T-helper 1 cell (primary cell): ENCODE results near the gene NAP1L4.

Source experiments
- DNase-seq, 5 donors: peaks; one replicate each; pipeline ENCODE4 v3.0.0-alpha.2; 2012 to 2020

Gene NAP1L4

DNA sequence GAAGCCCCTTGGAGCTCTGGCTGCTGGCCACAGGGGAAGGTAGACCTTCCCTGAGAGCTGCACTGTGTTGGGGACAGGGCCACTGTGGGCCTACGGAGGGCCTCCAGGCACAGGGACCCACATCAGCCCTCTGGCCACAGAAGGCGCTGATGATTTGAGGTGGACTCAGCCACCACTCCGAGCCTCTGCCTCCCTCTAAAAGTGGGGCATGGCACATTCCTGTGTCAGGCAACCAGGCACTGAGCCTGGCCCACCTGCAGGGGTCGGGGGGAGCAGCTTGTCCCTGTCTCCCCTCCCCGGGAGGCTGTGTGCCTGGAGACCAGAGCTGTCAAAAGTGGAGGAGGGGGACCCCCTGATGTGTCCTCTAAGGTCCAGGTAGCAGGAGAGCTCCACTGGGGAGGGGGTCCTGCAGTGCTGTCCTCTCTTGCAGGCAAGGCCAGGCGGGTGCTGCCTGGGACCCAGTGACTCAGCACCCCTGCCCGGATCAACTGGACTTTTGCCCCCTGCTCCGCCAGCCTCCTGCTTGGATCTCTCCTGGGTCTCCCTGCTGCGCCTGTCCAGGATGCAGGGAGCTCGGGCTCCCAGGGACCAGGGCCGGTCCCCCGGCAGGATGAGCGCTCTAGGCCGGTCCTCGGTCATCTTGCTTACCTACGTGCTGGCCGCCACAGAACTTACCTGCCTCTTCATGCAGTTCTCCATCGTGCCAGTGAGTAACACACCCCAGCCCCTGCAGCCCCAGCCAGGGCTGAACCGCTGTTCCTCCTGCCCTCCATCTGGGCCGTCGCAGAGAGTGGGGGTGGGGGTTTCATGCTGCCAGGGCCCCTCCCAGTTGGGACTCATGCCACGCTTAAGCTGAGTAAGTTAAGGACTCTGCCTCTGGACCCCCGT is 89.1 kb downstream of the NAP1L4 start:
- DNase-seq, result no peak

DNA sequence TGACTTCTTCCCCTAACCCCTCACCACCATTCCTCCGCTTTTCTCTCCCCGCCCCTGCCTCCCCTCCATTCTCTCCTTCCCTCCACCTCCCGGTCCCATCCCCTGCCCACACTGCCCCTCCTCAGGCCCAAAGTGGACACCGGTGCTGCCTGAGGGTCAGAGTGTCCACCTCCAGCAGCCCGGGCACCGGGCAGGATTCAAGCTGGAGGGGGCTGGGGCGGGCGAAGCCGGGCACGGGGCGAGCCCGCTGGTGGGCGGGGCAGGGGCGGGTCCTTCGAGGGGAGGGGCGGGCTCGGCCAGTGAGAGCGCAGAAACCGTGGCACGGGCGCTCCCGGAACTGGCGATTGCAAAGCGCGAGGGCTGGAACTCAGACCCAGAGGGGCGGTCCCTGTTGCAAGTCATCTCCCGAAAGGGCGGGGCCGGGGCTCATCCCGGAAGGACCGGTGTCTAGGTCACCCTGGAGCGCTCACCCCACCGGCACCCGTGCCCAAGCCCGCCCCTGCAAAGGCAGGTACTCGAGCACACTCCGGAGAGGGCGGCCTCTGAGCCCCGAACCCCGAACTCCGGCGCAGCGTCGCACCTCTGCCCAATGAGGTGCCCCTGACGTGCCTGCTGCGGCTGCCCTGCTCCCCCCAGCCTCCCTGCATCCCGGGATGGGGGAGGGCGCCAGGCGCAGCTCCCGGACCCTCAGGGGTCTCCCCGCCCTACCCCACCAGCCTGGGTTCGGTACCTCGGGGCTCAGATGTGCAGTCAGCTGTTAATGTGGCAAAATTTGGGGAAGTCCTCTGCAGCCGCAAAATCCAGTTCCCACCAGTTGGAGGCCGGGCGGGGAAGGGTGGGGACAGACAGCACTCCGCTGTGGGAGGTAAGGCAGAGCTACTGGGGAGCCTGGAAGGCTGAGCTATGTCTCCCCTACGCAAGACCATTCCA is 90.0 kb downstream of the NAP1L4 start:
- peak; percentile 86 to 96 (median 87) for DNase-seq

DNA sequence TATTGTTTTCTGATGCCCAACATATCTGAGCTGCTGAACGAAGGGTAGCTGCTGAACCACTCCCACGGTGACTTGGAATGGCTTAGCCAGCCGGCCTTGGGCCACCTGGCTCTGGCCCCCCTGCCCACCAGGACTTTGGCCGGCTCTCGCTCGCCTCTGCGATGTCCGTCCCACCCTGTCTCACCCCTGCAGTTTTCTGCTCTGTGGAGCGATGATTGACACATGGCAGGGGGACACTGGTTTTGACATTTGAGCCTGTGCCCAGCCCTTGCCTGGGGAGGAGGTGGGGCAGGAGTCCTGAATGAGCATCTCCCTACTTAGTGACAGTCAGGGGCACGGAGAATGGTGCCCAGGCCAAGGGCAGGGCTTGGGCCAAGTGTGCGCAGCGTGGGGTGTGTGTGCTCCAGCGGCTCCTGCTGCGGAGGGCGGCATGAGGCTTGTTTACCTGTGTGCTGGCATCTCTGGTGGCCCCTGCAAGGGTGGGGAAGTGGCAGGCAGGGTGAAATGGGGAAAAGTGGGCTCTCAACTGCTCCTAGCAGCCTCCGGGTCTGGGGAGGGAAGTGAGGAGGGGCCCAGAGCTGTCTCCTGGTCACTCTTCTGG is 90.8 kb downstream of the NAP1L4 start:
- no peak for DNase-seq

DNA sequence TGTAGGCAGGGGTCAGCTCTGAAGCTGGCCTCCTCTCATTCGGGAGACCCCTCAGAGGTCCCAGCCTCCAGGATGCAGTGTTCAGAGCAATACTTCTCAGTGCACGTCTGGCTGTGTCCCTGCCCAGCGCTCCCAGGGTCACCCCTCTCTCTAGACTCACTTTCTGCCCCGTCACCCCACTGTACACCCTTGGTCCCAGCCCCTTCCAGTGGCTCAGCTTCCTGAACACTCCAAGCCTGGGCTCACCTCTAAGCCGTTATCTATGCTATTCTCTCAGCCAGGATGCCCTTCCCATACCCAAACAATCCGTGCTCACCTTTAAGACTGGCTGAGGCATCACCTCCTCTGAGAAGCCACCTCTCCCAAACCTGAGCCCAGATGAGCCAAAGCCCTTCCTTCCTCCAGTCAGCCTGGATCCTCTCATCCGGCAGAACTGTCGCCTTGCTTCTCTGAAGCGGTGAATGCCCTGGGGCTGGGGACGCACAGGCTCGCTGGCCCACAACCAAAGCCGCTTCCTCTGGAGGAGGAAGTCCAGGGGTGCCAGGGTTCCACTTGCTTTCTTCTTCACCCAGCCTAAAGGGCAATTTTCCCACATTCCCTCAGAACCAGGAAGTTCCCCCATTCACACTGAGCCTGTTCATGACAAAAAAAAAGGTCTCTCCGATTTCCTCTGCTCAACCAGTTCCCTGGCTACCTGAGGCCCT is 92.9 kb downstream of the NAP1L4 start:
- no peak for DNase-seq

DNA sequence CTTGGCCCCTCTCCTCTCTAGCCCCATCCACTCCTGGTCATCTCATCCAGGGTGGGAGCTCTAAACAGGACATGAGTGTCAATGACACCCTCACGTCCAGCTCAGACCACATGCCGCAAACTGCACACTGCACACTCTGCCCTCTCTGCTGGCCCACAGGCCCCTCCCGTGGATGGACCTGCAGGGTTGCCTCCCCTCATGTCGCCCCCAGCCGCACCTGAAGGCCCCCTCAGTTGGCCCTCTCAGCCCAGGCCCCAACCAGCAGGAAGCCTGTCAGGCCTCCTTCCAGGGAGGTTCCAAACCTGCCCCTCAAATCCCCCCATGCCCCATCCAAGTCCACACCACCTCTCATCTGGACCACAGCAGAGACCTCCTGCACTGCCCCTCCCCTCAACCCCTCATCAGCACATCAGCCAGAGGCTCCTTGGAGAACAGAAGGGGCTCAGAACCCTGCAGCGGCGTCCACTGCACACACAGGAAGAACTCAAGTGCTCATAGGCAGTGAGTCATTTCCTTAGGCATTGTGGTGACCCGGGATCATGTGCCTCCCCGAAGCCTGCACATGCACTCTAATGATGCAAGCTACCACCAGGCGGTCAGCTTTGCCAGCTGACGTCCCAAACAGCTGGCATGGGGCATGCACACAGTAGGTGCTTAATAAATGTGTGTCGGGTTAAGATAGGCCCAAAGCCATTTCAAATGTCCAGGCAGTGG is 93.6 kb downstream of the NAP1L4 start:
- DNase-seq, result peak in 3 of 5 donors; percentile 31 to 89 (median 43)

DNA sequence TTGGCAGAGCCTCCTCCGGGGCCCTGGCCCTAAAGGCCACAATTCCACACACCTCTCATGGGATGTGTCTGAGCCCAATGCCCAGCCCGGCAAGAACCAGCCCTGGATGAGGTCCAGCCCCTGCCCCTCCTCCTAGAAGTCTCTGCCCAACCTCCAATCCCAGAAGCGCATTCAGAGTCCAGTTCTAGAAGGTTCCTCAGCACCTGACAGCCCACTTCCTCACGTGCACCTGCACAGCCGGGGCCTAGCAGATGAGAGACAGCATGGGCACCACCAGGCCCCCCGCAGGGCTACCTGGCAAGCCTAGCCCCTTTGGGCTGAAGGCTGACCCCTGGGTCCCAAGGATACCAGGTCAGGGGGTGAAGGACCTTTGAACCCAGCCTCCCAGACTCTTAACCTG is 95.1 kb downstream of the NAP1L4 start:
- no peak for DNase-seq

DNA sequence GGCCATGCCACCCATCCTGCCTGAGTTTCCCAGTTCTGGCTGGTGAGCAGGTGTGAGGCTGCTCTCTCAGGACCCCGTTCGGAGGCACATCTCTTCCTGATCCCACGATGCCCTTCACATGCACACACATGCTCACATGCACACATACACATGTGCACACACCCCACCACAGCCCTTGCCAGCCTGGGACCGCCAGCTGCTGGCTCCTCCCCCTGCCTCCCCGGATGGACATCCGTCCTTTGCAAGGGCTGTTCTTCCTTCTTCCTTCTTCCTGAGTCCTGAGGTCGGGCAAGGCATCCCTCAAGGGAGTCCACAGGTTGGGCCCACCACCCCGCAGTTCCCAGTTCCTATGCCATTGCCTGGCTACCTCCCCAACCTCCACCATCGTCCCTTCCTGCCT is 96.1 kb downstream of the NAP1L4 start:
- DNase-seq, result no peak
